T follicular helper cell (primary cell): ENCODE results near the gene GRB2.
"Not testable (repeated sequence)": the region's sequence is repeated elsewhere in the genome, so short reads cannot be mapped to it uniquely, and the experiment has no call there.

Experiments
- DNase-seq: peaks from one replicate; pipeline ENCODE4 v3.0.0-alpha.2; 2020; ENCODE audit warnings: low read depth

Gene GRB2

GRCh38 chr17:75350706-75351105 lies 54.8 kb downstream of the GRB2 start:
- DNase-seq, result no peak

GRCh38 chr17:75350029-75350428 lies 55.4 kb downstream of the GRB2 start:
- no peak for DNase-seq

GRCh38 chr17:75349589-75349988 lies 55.9 kb downstream of the GRB2 start:
- DNase-seq, result no peak

- DNase-seq, result no peak
Observed at GRCh38 chr17:75348386-75349012, 57.0 kb downstream of the GRB2 start.

GRCh38 chr17:75346906-75347305 lies 58.6 kb downstream of the GRB2 start:
- DNase-seq, result no peak

- DNase-seq, result not testable (repeated sequence)
Observed at GRCh38 chr17:75346368-75346767, 59.1 kb downstream of the GRB2 start.

- peak; percentile 14 for DNase-seq
Observed at GRCh38 chr17:75345514-75346167, 59.8 kb downstream of the GRB2 start.

GRCh38 chr17:75344666-75345065 lies 60.8 kb downstream of the GRB2 start:
- peak; percentile 9 for DNase-seq

GRCh38 chr17:75342996-75343395 lies 62.5 kb downstream of the GRB2 start:
- DNase-seq, result no peak

- DNase-seq, result no peak
Observed at GRCh38 chr17:75341784-75342486, 63.5 kb downstream of the GRB2 start.

GRCh38 chr17:75340631-75341030 lies 64.8 kb downstream of the GRB2 start:
- no peak for DNase-seq

GRCh38 chr17:75339971-75340370 lies 65.5 kb downstream of the GRB2 start:
- DNase-seq, result no peak

GRCh38 chr17:75338335-75338734 lies 67.1 kb downstream of the GRB2 start:
- no peak for DNase-seq

GRCh38 chr17:75335315-75335714 lies 70.2 kb downstream of the GRB2 start:
- no peak for DNase-seq

- no peak for DNase-seq
Observed at GRCh38 chr17:75334723-75335122, 70.8 kb downstream of the GRB2 start.

- DNase-seq, result no peak
Observed at GRCh38 chr17:75331671-75332070, 73.8 kb downstream of the GRB2 start.

- DNase-seq, result no peak
Observed at GRCh38 chr17:75327757-75328156, 77.7 kb downstream of the GRB2 start.

GRCh38 chr17:75326226-75326848 lies 79.1 kb downstream of the GRB2 start:
- no peak for DNase-seq

GRCh38 chr17:75325827-75326225 lies 79.7 kb downstream of the GRB2 start:
- DNase-seq, result no peak

- no peak for DNase-seq
Observed at GRCh38 chr17:75325348-75325747, 80.1 kb downstream of the GRB2 start.

- DNase-seq, result no peak
Observed at GRCh38 chr17:75321506-75321905, 84.0 kb downstream of the GRB2 start.

- no peak for DNase-seq
Observed at GRCh38 chr17:75319904-75320691, 85.4 kb downstream of the GRB2 start.
